GOT3 (cell line): ENCODE results near the gene CGREF1.
"Not testable (repeated sequence)": the region's sequence is repeated elsewhere in the genome, so short reads cannot be mapped to it uniquely, and the experiment has no call there.

Experiments
- DNase-seq: peaks from one replicate; lab custom pipeline; 2025; ENCODE audit warnings: mixed read lengths; lab: John Stamatoyannopoulos, UW

Gene CGREF1

GRCh38 chr2:27137322-27137935 lies 18.5 kb upstream of the CGREF1 start:
- DNase-seq, result no peak

- DNase-seq, result no peak
Observed at GRCh38 chr2:27136751-27137150, 17.8 kb upstream of the CGREF1 start.

- DNase-seq, result no peak
Observed at GRCh38 chr2:27135478-27135955, 16.6 kb upstream of the CGREF1 start.

- DNase-seq, result no peak
Observed at GRCh38 chr2:27134781-27135477, 16.0 kb upstream of the CGREF1 start.

GRCh38 chr2:27133905-27134780 lies 15.2 kb upstream of the CGREF1 start, which contains the start of gene PREB:
TSS of gene PREB (minus strand) at chr2:27134636. CDS start at chr2:27134421, 215 bp downstream.
- peak; percentile 92 for DNase-seq

GRCh38 chr2:27133195-27133875 lies 14.4 kb upstream of the CGREF1 start:
- DNase-seq, result no peak

- DNase-seq, result no peak
Observed at GRCh38 chr2:27131429-27131828, 12.5 kb upstream of the CGREF1 start.

- no peak for DNase-seq
Observed at GRCh38 chr2:27130396-27130795, 11.5 kb upstream of the CGREF1 start.

- no peak for DNase-seq
Observed at GRCh38 chr2:27128668-27129571, 10.0 kb upstream of the CGREF1 start.

GRCh38 chr2:27127883-27128667 lies 9.1 kb upstream of the CGREF1 start:
- no peak for DNase-seq

- DNase-seq, result no peak
Observed at GRCh38 chr2:27126252-27126710, 7.4 kb upstream of the CGREF1 start.

- DNase-seq, result no peak
Observed at GRCh38 chr2:27125104-27125503, 6.2 kb upstream of the CGREF1 start.

GRCh38 chr2:27123302-27124150 lies 4.6 kb upstream of the CGREF1 start, which contains the start of gene ABHD1:
TSS of gene ABHD1 (plus strand) at chr2:27123815. CDS start at chr2:27123949, 134 bp downstream.
- no peak for DNase-seq

- no peak for DNase-seq
Observed at GRCh38 chr2:27122791-27123190, 3.9 kb upstream of the CGREF1 start.

GRCh38 chr2:27121906-27122305 lies 3.0 kb upstream of the CGREF1 start:
- no peak for DNase-seq

- not testable (repeated sequence) for DNase-seq
Observed at GRCh38 chr2:27119330-27119670, 372 bp upstream of the CGREF1 start.

GRCh38 chr2:27117995-27118524 lies 868 bp downstream of the CGREF1 start:
- no peak for DNase-seq

- no peak for DNase-seq
Observed at GRCh38 chr2:27115519-27115918, 3.4 kb downstream of the CGREF1 start.
